Activated gamma-delta T cell treated with anti-CD3 and anti-CD28 coated beads, Interleukin-2, amount 50 U/mL, for 16 hours (primary cell): ENCODE data around the gene DPYD.

ENCODE experiments used
- DNase-seq: peaks from one replicate; pipeline ENCODE4 v3.0.0-alpha.2; 2020; ENCODE audit warnings: low read depth

DPYD gene

GRCh38 chr1:97691325-97691724 is 229.5 kb downstream of the DPYD start:
- DNase-seq: no peak

- no peak for DNase-seq
These were observed 235.5 kb downstream of the DPYD start for GRCh38 chr1:97685360-97685759.

DNA sequence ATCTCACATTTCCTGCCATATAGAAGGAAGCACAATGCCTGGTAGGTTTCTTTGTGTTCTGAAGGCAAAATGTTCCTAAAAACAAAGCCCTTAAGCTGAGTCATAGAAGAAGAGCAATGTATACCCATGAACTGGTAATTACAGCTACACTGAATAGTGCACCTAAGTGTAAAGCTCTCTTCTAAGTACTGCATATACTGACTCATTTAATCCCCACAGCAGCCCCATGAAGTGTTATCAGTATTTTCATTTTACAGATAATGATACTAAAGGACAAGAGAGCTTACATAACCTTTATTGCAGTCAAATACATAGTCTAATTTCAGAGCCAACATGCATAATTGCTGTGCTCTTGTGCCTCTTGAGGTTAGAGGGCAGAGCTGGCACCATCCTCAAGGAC is 239.9 kb downstream of the DPYD start:
- DNase-seq: no peak

DNA sequence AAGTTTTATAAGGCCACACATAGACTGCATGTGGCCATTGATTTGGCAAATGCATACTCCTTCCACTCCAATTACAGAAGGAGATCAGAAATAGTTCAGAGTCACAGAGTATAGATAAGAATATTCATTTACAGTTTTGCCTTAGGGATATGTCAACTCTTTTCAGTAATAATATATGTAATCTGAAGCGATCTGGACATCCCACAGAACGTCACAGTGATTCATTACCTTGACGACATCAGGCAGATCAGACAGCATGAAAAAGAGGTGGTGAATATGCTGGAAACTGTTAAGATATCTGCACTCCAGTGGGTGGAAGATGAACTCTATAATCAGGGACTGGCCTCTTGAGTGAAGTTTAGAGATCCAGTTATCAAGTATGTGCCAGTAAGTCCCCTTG is 240.4 kb downstream of the DPYD start:
- no peak for DNase-seq

DNA sequence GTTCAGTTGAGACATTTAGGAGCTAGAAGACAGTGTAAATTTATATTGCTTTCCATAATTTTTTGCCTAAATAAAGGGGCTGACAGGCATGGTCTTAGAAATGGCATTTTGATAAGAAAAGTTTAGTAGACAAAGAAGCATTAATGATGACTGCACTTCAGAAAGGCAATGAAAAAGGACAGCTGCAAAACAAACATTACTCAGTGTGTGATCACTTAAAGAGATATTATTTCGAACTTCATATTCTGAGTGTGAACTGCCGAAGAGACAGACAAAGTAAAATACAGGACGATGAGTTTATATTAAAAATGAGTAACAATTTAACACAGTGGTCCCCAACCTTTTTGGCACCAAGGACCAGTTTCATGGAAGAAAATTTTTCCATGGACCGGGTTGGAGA is 243.1 kb downstream of the DPYD start:
- no peak for DNase-seq

DNA sequence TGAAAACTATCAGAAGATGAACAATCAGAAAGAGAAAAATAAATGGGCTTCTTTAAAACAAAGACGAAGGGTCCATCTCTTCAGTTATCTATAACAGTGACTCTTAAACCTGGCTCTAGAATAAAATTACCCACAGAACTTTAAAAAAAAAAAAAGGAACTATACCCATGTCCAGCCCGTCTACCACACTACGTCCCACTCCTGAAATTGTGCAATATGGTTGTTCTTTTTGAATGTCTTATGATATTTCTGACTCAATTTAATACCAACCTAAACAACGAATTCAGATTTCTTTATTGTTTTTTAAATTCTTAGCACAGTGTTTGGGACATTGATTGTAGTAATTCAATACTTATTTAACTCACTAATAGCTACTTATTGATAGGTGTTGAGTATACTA is 246.3 kb downstream of the DPYD start:
- no peak for DNase-seq

DNA sequence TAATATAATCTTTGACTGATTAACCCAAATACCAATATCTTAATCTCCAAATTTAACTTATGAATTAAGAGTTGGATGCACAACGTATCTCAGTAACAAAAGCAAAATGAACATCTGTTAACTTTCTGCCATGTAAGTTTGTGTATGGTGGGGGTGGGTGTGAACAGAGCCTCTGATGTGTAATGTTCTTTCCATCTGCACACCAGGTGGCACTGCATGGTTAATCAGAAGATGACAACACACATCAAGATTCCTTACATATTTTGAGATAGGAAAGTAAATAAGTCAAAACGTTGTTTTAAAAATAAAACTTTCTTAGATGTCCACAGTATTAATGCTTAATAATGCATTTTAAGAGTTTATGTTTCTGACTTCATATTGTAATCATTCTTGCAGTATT is 251.9 kb downstream of the DPYD start:
- no peak for DNase-seq

GRCh38 chr1:97660431-97661105 is 260.3 kb downstream of the DPYD start:
- no peak for DNase-seq

DNA sequence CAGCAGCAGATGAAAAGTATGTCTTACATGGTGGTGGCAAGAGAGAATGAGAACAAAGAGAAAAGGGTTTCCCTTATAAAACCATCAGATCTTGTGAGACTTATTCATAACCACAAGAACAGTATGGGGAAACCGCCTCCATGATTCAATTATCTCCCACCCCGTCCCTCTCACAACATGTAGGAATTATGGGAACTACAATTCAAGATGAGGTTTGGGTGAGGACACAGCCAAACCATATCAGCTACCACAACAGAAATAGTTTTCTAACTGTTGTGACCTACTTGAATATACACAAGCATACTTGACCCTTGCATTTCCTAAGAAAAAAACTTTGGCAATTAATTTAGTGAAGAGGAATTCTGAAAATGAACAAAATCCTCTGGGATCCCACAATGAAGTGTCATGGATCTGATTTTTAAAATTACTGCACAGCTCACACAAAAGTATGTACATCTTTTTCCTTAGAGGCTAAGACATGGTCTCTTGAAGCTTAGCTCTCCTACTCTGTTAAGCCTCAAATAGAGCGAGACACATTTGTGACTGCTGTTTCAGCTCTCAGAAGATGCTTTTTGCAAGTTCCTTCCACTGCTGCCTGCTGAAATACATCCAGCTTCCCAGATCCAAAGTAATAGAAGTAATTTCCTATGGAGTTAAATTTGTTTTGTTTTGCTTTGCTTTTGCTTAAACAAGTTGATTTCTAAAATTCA is 265.8 kb downstream of the DPYD start:
- no peak for DNase-seq

GRCh38 chr1:97651250-97651649 is 269.6 kb downstream of the DPYD start:
- no peak for DNase-seq

DNA sequence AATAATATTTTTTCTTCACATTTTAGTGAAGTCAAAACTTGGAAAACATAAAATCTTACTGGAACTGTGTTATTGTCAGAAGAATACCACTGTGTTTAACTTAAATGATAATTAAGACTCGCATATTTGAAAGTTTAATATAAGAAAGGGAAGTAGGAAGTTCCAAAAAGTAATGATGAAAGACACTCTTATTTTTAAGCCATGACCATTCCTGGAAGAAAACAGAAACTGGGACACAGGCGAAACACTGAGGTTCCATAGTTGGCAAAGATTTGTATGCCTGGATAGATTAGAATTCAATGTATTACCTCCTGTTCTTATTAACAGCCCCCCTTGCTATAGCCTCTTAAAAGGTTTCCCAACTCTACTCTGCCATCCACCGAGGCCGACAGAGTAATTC is 271.2 kb downstream of the DPYD start:
- no peak for DNase-seq

- no peak for DNase-seq
These were observed 273.1 kb downstream of the DPYD start for GRCh38 chr1:97647776-97648175.

GRCh38 chr1:97646071-97646470 is 274.8 kb downstream of the DPYD start:
- no peak for DNase-seq

DNA sequence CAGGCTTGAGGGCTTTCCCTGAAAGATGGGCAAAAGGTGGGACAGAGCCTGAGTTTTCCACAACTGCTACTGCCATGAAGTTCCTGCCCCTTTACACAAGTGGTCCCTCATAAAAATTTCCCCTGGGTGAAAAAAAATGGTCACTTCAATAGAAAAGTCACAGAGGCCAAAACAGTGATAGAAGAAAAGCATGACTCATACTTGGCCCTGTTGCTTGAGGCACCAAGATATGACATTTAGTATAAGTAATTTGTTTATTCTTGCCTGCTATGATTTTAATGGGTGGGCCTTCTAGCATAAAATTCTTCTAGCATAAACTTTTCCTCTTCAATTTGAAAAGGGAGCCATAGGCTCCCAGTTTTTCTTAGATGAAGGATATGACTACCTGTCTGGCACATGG is 280.2 kb downstream of the DPYD start:
- DNase-seq: no peak

- DNase-seq: no peak
These were observed 283.9 kb downstream of the DPYD start for GRCh38 chr1:97636941-97637340.

DNA sequence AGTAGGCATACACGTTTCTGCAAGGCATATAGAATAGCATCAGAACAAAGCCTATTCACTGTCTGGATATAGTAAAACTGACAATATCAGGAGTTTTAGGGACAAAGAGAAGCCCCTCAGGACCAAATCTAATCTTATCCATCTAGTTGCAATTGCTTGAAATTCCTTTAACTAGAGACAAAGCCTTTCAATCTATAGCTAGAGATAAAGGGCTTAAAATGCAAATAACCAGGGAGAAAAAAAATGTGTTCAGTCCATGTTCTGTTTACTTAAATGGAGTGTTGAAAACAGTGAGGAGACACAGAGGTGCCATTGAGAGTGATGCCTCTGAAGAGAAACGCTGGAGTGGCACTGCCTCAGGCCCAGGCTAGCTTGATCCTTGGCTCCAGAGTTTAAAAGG is 286.1 kb downstream of the DPYD start:
- DNase-seq: no peak

DNA sequence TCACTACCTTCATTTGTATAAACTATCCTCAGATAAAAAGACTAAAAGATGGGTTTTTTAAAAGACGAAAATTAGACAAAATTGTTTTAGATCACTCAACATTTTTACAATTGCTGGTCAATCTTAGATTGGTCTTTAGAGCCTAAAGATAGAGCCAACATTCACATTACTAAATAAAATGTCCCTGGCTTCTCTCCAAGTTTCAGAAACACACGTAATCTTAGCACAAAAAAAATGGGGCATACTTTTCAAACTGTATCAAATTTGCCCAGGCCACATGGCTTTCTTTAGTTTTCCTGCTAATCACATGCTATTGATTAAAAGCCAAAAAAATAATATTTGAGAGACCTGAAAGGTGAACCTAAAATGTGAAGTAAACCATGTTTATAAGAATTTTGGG is 288.1 kb downstream of the DPYD start:
- no peak for DNase-seq

DNA sequence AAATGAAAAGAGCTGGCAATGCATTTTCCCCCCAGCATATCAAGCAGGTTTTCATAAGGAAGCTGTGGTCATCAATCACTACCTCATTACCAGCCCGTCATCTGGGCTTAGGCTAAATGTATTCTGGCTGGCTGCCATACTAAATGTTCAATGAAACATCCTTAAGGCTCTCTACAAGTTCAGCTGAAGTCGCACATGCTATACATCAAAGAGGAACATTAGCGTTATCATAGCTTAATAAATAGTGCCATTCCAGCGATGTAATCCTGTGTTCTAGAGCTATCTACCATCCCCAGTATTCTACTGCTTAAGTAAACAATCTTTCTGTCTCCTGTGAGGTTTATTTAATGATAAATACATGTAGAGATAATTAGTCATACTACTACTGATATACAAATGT is 288.8 kb downstream of the DPYD start:
- DNase-seq: no peak

DNA sequence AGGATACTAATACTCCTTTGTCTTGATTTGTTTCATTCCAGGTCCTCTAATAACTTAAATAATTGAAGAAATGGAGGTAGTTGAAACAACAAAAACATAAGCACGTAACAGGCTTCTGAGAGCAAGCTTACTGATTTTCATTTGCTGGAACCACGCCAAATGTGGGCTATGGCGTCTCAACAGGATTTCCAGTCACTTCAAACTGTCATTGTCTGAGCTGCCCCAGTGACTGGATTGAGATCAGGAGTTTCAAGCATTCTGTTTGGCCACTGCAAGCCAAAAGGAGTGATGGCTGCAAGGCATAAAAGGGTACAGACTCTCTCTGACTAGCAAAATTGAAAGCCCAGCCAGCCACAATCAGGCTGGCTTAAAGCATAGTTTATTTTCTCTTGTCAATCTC is 289.9 kb downstream of the DPYD start:
- no peak for DNase-seq

DNA sequence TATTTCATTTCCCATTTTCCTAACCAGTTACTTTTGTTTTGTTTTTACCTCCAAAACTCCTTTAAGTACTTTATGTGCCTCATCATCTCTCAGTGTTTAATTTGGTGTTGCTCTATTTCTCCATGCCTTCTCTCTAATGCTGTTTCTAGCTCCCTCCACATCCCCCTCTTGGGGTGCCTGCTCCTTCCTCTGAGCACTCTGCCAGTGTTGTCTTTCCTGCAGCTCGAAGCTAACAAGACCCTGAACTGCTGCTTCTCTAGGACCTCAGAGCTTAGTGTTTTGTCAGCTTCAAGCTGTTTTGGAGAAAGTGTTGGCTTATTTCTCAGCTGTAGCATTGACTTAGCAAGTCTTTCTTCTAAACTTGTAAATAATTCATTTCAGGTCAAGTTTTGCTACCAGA is 290.6 kb downstream of the DPYD start:
- no peak for DNase-seq

DNA sequence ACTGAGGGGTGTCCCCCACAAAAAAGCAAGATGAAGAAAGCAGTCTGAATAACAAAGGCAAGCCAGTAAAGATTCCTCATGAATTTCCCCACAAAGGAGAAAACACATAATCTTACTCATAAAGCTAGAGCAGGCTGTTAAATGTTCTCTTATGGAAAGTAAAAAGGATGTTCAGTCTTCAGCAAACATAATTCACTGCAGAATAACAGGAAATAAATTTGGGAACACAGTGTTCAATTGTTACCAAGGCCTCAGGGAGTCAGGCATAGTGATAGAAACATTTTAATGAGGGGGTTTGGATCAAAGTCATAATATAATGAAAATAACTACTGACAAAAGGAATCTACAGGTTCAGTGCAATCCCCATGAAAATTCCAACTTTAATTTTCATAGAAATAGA is 297.6 kb downstream of the DPYD start:
- no peak for DNase-seq

DNA sequence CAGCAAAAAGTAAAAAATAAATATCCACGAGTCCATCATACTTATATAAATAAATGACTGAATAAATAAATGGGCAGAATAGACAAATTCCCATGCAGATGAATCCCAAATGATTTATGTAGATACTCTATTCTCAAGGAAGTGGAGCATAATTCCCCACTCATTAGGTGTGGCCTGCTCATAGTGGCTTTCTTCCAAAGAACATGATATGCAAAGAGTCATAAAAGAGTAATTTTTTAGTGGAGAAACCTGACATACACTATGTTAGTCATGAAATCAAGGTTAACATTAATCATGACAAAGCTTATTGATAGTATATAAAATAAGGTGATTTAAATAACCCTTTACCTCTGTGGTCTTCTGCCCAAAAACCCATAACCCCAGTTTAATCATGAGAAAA is 298.9 kb downstream of the DPYD start:
- no peak for DNase-seq

DNA sequence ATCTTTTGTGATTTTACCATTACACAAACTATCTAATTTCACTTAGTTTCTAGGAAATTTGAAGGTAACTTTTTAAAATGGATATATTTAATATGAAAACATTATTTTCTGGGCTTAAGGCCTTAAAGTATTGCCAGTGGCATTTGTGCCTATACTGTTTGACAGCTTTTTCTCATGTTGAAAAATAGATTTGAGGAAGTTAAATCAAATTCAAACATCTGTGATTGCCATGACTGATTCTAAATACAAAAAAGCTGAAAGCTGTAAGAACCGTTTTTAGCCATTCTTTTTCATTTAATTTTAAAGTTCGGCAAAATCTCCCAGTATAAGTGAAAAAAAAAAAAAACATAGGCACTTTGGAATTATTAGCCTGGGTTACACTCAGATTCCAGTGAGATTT is 301.1 kb downstream of the DPYD start:
- no peak for DNase-seq

GRCh38 chr1:97610748-97611147 is 310.1 kb downstream of the DPYD start:
- DNase-seq: no peak
